HG03521 (cell line): ENCODE measurements around the gene TPRG1L.

Experiments used
- ATAC-seq: cut with Tn5 transposase; IDR thresholded peaks from one replicate; pipeline ENCODE4 v1.9.1; 2021; ENCODE audit warnings: mild to moderate bottlenecking, moderate library complexity; ENCODE audit not compliant: unreplicated experiment

Gene TPRG1L

DNA sequence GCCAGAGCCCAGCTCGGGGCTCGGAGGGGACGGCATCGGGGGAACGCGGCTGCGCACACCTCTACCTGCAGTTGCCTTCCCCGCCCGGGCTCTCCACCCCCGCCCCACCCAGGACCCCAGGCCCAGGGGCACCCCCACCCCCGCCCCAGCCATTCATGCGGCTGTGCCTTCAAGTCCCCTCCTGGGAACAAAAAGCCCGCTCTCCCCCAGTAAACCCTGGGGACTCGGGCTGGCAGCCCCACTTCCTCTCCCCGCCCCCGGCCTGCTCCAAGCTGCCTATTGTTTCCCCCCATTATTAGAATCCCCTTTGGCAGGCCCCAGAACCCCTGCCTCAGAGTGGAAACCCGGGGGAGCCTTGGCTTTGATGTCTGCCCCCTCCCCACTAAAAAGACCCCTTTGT is 31.5 kb upstream of the TPRG1L start:
- no peak for ATAC-seq

DNA sequence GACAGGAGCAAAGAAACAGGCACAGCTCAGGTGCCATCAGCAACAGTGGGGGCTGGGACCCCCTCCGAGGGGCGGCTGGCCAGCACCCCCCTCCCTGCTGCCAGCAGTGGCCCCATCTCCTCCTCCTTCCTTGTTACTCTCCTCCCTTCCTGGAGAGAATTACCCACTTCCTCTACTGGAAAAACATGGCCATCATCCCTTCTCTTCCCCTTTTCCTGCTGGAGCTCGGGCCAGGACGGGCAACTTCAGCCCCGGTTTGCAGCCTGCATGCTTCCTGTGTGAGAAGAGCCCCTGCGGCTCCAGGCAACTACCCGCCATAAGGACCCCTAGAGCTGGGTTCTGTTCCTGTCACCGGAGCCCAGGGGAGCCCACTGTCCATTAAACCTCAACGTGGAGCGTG is 31.1 kb upstream of the TPRG1L start:
- ATAC-seq = no peak

DNA sequence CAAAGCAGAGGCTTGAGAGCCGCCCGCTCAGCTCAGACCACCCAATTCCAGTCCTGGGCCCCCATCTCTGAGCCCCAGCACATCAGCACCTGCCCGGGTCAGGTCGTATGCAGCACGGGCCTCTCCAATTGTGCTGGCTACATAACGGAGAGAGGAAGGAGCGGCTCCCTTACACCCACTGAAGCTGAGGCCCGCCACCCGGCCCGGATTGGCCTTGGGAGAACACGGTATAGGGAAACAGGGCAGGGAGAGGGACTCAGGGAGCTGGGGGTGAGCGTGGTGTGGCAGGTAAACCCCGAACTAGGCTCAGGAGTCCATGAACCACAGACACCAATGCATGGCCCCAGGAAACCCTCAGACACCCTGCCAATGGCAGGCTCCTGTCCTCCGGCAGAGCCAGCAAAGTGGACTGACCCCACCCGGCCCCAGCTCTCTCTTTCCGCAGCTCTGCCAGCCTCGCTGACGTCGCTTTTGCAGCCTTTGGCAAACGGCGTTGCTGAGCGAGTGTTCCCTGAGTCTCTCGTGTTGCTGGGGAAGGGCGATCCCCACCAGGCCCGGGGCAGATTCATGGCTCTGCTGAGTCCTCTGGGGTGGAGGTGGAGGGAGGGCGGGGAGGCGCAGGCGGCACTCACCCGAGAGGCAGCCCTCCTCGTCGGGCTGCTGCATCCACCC is 30.0 kb upstream of the TPRG1L start:
- ATAC-seq = no peak

DNA sequence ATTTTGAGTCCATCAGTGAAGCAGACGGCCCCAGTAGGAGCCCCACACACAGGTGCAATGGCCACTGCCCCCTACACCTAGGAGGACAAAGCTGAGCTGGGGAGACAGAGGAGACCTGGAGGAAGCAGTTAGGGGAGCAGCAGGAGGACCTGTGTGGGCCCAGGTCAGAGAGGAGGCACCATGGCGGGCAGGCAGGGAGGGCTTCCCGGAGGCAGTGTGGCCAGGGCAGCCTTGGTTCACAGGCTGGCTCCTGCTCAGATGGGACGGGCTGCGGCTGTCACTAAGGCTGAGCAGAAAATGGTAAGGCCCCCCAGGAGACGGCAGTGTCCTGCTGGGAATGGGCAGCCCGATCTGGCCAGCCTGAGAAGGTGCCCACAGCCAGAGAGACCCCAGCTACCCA is 28.9 kb upstream of the TPRG1L start:
- ATAC-seq = no peak

DNA sequence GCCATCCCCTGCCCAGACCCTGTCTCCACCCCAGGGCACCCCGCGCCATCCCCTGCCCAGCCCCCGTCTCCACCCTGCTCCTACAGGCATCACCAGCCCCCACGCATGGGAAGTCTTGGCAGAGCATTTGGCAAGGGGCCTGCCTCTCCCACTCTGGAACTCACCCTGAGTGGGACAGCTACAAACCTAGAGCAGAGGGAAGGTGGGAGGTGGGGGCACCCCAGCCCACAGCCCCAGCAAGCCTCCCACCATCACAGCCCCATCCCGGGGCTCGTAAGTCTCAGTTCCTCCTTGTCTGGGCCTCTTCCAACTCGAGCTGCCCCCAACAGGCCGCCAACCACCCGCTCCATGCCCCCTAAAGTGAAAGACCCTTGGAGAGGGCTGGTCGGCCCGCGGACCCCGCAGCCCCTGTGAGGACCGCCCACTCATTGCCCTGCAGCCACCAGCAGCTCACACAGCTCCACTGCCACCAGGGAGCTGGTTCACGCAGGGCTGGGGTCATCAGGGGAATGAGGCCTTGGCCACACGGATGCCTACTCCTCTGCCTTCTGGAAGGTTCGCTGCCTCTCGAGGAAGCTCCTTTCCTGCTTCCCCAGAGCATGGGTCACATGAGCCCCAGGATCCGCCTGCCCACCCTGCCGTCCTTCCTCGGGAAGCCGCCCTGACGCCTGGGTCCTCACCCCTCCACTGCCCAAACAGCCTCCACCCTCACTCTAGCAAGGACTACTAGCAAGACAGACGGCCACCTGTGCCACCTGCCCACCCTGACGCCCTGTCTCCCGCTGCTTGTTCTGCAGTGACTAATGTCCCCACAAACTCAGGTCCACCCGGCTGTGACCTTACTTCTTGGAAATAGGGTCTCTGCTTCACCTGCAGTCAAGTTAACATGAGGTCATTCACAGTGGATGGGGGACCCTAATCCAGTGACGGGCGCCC is 27.9 kb upstream of the TPRG1L start:
- no peak for ATAC-seq

DNA sequence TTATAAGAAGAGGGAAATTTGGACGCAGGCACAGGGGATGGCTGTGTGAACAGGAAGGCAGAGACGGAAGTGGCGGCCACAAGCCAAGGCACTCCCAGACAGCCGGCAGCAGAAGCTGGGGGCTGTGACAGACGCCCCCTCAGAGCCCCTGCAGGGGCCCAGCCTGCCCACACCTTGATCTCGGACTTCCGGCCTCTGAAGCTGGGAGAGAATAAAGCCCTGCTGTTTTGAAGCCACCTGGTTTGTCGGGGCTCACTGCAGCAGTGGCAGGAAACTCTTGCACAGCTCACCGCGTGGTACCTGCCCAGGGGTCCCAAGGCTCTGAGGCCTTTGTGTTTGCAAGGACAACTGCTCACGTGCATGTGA is 27.2 kb upstream of the TPRG1L start:
- no peak for ATAC-seq

DNA sequence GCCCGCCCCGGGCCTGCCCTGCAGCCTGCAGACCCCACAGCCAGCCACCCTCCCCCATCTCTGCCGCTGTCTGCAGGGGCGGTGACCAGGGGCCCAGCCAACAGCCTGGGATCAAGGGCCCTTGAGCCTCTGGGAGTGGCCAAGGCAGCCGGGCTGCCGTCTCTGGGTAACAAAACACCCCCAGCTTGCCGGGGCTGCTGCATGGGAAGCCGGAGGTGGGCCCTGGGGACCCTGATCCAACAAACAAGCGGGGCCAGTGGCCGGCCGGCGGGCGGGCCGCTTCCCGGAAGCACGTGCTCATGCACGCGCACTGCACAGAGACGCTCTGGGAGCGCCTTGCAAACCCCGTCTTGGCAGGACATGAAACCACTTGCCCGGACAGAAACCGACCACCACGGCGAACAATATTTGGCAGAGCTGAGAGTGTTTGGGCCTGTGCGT is 26.7 kb upstream of the TPRG1L start:
- no peak for ATAC-seq

DNA sequence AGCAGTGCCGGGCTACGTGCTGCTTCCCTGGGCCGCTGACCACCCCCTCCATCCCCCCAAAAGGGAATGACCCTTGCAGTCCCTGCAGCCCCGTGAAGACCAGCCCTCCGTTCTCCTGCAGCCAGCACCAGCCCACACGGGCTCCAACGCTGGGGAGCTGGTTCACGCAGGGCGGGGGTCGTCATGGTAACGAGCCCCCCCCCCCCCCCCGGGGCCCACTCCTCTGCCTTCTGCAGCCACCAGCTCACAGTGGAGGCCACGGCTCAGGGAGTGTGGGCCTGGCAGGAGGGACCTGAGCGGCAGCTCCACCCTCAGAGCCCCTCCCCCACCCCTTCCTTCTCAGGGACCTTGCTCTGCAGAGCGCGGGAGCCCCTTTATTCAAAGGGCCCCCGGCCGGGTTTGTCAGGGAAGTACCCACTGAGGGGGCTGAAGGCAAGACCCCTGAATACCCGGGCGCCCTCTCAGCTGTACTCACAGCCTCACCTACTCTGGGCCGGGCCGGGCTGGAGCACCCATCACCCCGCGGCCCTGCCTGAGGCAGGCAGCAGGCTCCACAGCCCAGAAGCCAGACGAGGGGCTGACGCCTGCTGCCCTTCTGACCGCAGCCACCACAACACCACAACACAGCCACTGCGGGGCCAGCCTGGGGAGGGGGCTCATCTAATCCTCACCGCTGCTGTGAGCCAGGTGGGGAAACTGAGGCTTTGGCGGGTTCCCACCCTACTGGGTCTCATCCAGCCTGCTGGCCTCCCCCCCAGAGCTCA is 26.1 kb upstream of the TPRG1L start:
- ATAC-seq = no peak

DNA sequence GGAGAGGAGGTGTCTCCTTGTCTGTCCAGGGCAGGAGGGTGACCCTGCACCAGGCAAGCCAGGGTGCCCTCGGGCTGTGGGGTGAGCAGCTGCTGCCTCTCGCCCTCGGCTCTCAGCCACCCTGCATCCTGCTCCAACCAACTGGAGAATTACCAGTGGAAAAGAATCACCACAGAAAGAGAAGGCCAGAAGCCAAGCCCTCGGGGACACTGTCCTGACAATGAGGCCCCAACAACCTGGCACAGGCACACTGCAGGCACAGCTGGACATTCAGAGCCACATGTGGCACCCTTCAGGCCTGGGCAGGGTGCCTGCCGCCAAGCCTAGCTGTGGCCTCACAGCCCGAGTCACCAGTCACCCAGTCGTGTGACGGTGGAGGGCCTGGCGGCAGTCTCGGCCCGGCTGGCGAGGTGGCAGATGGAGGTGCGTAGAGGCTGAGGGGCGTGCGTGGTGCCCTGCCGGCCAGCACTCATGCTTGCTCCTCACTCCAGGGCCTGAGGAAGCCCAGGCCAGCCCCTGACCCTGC is 25.5 kb upstream of the TPRG1L start:
- ATAC-seq = no peak

DNA sequence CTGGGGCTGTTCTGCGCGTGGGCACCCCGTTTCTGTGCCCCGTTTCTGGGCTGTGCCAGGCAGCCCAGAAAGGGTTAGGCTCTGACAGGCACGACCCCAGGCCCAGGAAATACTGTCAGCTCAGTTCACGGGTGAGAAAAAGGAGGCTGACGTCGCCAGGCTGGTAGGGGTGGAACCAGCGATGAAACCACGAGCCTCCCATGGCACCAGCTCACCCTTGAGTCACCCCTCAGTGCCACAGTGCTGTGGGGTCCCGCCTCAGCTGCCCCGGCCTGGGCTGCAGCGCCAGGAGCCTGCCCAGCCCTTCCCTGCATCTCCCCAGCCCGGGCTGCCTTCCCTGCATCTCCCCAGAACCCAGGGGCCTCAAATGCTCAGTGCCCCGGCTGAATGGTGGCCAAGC is 25.0 kb upstream of the TPRG1L start:
- no peak for ATAC-seq

DNA sequence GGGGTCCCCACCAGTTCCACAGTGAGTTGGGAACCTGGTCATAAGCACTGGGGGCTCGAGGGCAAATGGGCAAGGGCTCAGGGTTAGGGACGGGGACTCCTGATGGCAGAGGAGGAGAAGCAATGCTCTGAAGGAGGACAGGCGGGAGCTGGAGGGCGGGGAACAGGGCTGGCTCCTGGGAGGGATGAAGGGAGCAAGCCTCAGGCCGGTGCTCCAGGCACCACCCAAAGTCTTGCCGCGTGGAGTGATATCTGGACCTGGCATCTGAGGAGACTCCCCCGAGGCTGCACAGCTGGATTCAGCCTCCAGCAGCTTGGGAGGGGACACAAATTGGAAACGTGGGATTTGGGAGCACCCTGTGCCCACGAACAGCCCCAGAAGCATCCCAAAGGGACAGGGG is 24.5 kb upstream of the TPRG1L start:
- no peak for ATAC-seq

DNA sequence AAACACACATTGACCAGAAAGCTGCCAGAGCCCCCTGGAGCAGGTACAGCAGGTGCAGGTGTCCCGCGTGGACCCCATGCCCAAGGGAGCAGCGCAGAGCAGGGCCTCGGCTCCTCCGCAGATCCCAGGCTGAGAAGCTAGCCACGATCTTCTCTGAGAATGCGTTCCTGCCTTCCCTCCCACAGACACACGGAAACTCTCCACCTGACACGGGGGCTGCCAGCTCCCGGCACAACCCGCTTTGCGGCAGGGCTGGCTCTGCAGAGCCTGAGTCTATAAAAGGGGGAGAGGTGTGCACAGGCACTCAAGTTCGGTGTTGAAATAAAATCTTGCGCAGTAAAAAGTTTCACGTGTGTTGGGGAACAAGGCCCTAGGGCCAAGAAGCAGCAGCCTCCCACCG is 23.1 kb upstream of the TPRG1L start:
- ATAC-seq = no peak

DNA sequence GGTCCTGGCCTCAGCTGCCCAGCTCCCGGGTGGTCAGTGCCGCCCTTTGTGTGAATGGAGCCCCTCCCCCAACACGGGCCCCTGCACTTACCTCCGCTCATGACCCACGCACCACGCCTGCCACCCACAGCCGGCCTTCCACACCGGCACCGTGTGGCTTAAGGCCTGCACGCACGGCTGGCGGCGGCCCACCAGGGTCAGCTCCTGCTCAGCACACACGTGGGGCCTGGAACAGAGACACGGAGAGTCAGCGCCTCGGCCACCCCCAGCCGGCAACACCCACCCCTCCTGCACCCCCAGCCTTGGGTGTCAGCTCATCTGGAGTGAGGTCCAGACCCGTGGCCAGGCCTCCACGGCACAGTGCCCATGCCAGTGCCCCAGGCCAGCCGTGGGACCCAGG is 22.4 kb upstream of the TPRG1L start:
- no peak for ATAC-seq

DNA sequence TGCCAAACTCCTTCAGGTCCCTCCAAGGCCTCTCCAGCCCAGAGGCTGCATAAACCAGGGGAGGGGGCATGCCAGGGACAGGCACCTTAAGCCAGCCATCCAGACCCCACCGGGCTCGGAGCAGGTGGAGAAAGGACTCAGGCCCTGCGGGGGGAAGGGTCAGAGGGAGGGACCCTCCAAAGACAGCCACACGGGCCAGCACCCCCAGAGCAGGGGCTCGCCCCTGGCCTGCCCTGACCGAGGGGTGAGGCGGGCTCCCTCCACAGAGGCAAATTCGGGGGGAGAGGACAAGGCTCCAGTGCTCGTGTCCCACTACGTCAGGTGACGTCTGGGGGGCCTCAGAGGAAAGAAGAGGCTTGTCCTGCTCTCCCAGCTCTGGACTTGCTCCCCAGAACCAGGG is 21.7 kb upstream of the TPRG1L start:
- no peak for ATAC-seq

DNA sequence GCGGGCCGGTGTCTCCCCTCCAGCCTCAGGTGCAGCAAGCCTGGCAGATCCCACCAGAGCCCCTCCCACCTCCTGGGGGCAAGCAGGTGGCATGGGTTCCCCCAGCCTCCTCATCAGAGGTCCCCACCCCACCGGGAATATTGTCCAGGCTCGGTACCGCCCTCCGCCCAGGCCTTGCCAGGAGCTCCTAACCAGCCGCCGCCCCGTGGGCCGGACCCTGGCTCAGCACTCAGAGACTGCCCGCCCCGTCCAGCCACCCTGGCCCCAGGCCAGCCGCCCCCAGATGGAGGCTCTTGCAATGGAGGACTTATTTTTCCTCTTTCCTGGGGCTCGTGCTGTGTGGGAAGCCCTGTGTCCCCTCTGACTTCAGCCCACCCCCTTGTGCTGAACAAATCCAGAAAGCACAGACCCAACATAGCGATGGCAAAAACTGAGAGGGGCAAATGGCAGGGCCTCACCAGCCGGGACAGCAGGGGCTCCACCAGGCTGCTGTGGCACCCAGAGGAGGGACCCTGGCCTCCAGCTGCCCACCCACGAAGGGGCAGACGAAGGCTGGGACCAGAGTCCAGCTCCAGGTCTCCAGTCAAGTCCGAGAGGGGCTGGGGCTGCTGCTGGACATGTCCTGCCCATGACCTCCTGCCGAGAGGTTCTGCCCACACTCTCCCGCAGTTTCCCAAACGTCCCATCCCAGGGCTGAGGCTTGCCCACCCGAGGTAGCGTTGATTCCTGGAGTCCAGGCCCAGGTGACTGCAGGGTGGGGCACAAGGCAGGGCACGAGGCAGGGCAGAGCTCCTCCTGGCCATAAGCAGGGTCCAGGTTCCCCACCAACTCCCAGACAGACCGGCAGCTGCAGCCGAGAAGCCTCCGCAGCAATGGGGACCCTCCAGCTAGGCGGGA is 21.0 kb upstream of the TPRG1L start:
- ATAC-seq = no peak

DNA sequence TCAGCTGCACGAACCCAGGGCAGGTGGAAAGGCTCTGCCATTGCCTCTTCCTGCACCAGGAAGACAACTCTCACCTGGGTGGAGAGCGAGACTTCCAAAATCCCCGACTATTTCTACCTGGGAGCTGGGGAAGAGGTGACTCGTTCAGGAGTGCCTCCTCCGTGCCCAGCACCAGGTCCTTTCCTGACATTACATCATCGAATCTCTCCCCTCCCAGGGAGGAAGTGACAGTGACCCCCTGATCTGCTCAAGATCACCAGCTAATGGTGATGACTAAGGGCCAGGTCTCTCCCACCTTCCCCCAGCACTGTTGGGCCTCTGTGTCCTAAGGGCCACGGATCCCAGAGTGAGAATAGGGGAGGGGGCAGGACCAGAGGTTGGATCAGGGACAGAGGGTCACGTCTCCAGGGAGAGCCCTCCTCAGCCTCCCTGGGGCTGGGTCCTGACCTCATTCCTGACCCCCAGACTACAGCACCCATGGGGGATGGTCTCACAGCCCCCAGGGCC is 20.3 kb upstream of the TPRG1L start:
- no peak for ATAC-seq

DNA sequence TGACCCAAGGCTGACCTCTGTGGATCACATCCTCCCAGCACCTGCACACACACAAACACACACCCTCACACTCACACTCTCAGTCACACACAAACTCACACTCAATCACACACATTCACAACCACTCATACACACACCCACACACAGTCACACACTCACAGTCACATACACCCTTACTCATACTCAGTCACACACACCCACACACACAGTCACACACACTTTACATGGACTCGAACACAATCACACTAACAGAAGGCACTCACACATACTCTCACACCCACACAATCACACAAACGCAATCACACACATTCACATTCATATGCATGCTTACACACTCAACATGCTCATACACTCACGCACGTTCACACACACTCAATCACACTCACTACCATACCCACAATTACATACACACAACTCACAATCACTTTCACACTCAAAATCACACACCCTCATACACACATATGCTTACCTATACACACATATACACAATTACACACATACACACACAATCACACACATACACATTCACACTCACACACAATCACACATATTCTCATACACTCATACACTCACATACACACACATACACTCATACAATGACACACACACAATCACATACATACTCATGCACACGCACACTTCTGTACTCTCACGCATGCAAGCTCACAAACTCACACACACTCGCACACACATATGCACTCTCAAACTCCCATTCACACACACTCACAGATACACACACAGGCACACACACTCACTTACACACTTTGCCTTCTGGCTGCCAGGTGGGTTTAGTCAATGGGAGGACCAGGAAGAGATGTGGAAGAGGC is 19.6 kb upstream of the TPRG1L start:
- ATAC-seq = no peak

DNA sequence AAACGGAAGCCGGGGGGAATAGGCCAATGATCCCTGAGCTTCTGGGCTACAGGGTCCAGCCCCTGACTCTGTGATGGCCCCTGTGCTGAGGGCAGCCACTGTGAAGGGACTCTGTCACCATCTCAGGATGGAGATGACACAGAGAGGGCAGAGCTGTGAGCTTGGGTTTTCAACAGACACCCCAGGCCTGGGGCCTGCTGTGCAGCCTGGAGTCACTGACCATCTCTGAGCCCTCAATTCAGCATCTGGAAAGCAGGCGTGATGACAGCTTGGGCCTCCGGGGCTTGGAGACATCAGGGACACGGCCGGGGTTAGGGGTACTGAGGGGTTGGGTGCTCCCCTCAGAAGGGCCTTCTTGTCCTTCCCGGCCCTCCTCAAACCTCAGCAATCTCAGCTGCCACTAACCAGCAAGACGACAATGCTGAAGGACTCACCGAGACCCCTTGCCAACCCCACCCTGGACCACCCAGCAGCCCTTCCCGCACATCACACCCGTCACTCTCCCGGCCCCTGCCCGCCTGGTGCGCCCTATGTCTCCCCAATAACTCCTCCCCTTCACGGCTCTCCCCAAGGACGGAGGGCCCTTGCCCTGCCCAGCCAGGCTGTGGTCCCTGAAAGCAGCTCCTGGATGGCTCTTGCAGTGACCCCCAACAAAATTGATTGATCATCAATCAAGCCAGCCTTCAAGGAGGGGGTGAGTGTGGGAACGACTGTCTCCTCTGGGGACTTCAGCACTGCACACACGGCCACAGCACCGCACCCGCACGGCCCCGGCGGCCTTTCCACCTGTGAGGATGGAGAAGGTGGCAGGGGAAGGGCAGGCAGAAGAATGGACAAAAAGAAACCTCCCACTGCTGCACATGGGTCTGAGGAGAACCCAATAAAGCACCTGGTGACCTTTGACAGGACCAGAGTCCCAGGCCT is 17.8 kb upstream of the TPRG1L start:
- no peak for ATAC-seq
